Right kidney (tissue), 1 donor: ENCODE results near the gene SRC.

Source experiments
- DNase-seq: peaks from one replicate; pipeline ENCODE4 v3.0.0-alpha.2; 2016

Gene SRC

DNA sequence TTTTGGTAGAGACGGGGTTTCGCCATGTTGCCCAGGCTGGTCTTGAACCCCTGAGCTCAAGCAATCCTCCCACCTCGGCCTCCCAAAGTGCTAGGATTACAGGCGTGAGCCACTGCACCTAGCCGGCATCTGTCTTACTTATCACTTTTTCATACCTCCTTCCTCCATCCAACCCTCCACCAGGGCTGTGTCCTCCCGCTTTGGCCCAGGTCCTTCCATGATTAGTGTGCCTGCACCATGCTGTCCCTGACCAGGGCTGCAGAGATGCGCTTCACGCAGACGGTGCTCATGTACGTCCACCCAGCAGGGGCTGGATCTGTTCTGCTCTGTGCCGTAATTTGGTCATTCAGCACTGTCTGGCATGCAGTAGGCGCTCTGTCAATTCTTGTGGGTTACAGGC lies 85.8 kb downstream of the SRC start:
- DNase-seq: no peak

- no peak for DNase-seq
Observed at GRCh38 chr20:37432606-37433005, 86.7 kb downstream of the SRC start.

DNA sequence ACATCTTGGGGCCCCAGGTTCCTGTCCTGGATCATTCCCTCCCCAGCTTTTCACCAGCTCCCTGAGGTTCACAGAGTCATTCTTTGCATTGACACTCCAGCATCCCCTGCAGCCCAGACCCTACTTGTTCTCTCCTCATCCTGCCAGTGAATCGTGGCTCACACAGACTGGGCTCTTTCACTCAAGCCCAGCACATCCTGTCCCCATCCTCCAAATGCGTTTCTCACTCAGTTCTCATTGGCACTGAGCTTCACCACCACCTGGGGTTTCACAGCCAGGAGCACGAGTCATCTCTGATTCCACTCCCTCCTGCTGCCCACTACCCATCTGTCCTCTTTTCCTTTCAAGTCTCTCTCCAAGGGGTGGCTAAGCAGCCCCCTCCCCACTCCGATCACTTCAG lies 89.7 kb downstream of the SRC start:
- no peak for DNase-seq

DNA sequence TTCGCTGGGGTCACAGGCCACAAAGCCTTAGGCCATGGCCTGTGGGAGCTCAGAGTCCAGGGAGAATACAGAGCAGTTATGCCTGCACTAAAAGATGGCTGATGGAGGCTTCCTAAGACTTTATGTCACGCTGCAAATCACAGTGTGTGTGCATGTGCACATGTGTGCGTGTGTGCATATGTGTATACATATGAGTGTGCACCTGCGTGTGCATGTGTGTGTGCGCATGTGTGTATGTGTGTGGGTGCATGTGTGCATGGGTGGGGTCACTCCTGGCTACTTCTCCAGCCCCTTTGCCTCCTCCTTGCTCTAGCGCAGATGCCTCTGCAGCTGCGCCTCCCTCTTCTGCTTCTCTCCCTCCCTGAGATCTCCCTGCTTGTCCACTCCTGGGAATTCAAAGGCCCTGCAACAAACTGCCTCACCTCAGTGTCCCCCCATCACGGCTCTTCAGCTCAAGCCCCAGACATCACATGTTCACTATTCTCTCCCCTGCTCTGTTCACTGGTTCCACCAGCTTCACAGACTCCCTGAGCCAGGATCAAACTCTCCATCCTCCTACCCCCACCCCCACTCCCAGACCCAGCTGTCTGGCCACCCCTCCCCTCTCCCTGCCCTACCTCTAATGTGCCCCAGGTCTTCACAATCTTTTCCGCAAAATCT lies 90.7 kb downstream of the SRC start:
- DNase-seq: no peak

- no peak for DNase-seq
Observed at GRCh38 chr20:37437676-37438075, 91.7 kb downstream of the SRC start.

- no peak for DNase-seq
Observed at GRCh38 chr20:37438464-37439222, 92.7 kb downstream of the SRC start.

DNA sequence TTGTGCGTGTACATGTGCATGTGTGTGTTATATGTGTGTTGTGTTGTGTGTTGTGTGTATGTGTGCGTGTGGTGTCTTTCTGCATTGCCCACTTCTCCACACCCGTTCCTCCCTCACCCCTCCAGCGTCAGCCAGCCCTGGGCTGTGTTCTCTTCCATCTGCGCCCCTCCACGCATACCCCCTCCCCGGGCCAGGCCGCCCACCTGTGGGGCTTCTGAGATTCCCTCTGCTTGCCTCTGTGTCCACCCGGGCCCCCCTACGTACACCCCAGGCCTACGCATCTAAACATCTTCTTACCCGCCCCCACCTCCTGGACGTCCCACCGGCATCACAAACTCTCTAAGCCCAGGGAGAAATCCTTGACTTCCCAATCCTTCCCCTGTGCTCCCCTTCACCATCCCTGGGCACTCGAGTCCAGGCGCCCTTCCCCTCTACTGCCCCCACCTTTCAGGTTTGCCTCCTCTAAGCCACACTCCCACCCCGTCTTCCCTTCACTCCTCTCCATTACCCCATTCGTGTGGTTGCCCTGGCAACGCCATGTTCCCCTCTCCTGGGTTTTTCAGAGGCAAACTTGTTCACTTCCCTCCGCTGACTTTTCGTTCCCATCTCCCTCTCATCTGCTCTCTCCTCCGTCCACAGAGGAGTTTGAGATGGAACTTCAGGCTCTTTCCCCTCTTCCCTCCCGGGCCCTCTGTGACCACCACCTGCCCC lies 93.4 kb downstream of the SRC start:
- no peak for DNase-seq

- no peak for DNase-seq
Observed at GRCh38 chr20:37441023-37441422, 95.1 kb downstream of the SRC start.

DNA sequence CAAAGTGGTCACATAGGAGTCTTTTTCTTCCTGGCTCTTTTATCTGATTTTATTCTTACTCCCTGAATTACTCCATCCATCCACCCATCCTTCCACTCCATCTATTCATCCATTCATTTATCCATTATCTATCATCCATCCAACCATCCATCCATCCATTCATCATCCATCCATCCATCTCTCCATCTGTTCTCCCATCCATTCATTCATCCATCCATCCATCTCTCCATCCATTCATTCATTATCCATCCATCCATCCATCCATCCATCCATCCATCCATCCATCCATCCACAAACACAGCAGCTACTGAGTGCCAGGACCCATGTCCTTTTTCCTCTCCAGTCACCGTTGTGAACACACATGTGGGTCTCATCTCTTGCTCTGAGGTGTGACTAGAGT lies 96.6 kb downstream of the SRC start:
- DNase-seq: no peak

DNA sequence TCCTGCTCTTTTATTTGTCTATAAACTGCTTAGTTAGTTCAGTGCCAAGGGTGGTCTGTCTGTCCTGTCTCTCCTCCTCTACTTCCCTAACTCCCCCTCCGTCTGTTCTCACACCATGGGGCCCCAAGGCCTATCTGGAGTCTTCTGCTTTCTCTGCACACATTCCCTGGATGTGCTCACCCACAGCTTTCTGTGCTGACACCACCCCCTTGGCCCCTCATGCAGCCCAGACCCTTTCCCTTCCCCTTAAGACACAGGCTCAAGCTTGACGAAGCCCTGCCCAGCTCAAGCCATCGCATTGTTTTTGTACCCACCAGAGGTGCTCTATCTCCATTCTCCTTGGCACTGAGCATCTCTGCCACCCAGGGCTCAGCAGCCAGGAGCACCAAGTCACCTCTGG lies 97.0 kb downstream of the SRC start:
- DNase-seq: no peak

- DNase-seq: no peak
Observed at GRCh38 chr20:37443596-37443995, 97.7 kb downstream of the SRC start.

- no peak for DNase-seq
Observed at GRCh38 chr20:37445041-37445440, 99.1 kb downstream of the SRC start.

DNA sequence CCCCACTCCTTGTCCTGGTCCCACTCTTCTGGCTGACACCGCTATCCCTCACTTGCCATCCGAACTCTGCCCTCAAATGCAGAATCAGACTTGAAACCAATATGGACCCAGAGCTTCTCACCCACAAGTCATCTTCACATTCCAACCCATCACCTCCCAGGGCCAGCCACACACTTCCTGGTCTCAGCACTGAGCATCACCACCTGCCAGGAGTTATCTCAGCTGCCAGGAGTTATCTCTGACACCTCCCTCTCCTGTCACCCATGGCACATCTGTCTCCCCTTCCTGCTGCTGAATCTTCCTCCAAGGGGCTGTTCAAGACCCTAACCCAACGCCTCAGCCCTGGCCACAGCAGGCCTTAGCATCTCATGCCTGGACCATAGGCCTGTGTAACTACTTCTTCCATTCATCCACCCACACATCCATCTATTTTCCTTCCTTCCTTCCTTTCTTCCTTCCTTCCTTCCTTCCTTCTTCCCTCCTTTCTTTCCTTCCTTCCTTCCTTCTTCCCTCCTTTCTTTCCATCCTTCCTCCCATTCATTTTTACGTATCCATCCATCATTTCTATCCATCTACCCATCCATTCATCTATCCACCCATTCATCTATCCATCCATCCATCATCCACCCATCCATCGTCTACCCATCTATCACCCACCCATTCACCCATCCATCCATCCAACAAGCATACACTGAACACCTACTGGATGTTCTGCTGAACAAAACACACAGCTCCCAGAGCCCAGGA lies 100.5 kb downstream of the SRC start:
- no peak for DNase-seq

DNA sequence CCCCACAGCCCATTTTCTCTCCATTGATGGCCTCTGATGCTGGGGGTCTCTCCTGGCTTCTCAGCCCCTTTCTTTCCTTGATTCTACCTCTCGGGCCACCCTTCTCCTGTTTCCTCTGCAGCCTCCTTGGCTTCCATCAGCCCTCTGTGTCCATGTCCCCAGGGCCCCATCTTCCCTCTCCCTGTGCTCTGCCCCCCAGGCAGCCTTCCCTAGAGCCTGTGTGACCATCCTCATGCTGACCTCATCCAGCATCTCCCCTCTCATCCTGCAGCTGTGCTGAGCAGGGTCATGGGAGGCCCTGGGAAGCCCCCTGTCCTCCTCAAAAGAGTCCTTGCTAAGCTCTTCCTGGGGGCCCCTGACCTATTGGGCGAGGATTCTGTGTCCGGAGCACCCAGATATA lies 101.7 kb downstream of the SRC start:
- DNase-seq: no peak

DNA sequence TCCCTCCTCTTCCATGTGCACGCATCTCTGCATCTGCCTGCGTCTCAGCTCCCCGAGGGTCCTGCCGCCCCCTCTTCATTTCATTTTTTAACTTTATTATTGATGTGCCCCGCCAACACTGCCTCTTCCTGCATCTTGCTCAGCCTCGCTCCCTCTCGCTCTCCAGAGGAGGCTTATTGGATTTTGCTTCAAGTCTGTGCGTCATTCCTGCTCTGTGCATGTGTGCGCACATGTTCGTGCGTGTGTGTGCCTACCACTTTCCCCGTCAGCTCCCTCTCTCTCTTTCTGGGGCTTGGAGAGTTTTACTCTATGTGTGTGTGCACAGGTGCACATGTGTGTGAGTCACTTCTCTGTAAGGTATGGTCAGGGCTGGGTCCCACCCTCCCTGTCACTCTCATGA lies 103.3 kb downstream of the SRC start:
- no peak for DNase-seq

DNA sequence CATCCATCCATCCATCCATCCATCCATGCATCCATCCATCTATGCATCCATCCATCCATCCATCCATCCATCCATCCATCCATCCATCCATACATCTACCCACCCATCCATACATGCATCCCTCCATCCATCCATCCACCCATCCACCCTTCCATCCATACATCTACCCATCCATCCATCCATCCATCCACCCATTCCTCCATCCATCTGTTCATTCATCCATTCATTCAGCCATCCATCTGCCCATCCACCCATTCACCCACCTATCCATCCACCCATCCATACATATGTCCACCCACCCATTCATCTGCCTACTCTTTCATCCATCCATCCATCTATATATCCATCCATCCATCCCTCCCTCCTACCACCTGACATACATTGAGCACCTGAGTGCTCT lies 104.4 kb downstream of the SRC start:
- DNase-seq: no peak

DNA sequence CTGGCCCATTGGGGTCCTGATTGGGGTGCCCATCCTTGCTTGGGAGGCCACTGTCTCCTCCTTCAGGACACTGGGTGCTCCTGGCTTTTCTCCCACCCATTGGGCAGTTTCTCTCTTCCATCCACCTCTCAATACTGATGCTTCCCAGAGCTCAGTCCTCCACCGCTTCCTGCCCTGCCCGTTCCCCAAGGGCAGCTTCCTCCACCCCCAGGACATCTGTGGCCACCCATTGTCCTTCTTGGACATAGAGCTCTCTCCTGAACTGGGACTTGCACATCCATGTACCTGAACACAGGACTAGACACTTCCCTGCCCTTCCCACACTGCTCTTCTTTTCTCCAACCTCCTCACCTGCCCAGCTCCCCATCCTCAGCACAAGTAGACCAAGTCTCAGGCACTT lies 105.7 kb downstream of the SRC start:
- DNase-seq: no peak

DNA sequence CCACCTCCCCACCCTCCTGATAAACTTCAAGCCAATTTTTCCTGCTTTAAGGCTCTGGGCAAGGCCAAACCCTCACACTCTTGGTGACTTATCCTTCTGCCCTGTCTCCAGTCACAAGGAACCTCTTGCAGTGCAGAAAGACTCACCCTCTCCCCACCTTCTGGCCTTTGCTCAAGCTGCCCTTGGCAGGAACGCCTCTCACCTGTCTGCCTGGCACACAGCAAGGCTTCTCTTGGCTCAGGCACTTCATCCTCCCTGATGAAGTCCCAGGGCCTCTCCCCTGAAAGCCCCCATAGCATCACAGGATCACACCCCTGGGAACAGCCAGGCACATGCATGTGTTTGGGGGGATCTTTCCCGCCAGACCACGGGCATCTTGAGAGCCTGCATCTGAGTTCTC lies 106.3 kb downstream of the SRC start:
- DNase-seq: no peak

DNA sequence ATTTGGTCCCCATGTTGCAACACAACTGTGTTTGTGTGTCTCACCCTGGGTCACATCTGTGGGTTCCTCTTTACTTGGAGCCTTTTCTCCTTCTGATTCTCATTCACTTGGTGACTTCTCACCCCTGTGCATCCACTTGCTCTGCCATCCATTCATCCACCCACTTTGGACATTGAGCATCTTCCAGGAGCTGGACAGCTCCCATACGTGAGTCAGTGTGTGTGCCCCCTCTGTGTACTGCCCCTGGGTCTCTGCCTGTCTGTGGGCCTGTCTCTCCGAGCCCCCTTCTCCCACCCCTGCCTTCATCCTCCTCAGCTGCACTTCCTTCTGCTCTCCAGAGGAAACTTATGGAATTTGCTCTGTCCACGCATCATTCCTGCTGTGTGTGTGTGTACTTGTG lies 107.3 kb downstream of the SRC start:
- DNase-seq: no peak

GRCh38 chr20:37453836-37454235 lies 107.9 kb downstream of the SRC start:
- DNase-seq: no peak

GRCh38 chr20:37454636-37455385 lies 108.9 kb downstream of the SRC start:
- no peak for DNase-seq
